WI38 (cell line): Measurements from ENCODE around the gene CHL1.

Experiments used
- H3K4me3 ChIP-seq: 2 replicates; pipeline ENCODE4 v1.5.1; 2011; ENCODE audit warnings: low read depth, mild to moderate bottlenecking, control low read depth, low read length
- CTCF ChIP-seq: IDR thresholded peaks from 2 replicates; pipeline ENCODE4 v1.5.1; 2012; ENCODE audit warnings: low read depth, mild to moderate bottlenecking, control low read depth, low read length

CHL1 gene

GRCh38 chr3:196311-197148 is at the start of gene CHL1:
TSS of gene CHL1 (plus strand) at chr3:196763. CDS start at chr3:319777, 123,014 bp downstream.
- no peak for TF ChIP-seq CTCF
- H3K4me3 ChIP-seq, result peak within 1 kb of the TSS; percentile 55

GRCh38 chr3:151614-152189 is 44.9 kb upstream of the CHL1 start:
- H3K4me3 ChIP-seq, result peak overlapping the region; percentile 32

GRCh38 chr3:159974-160373 is 36.6 kb upstream of the CHL1 start:
- no peak for TF ChIP-seq CTCF
- H3K4me3 ChIP-seq, result no peak overlapping the region

More at GRCh38 chr3:151614-152189, 44.9 kb upstream of the CHL1 start:
- TF ChIP-seq CTCF, result no peak

GRCh38 chr3:166071-166470 is 30.5 kb upstream of the CHL1 start:
- no peak for TF ChIP-seq CTCF
- H3K4me3 ChIP-seq, result no peak overlapping the region

- no peak overlapping the region for H3K4me3 ChIP-seq
- TF ChIP-seq CTCF, result no peak
These were observed 29.8 kb upstream of the CHL1 start for GRCh38 chr3:166799-167198.

GRCh38 chr3:173886-174285 is 22.7 kb upstream of the CHL1 start:
- TF ChIP-seq CTCF, result no peak
- no peak overlapping the region for H3K4me3 ChIP-seq

- TF ChIP-seq CTCF, result no peak
- no peak overlapping the region for H3K4me3 ChIP-seq
These were observed 11.6 kb upstream of the CHL1 start for GRCh38 chr3:184976-185375.
